CD14-positive monocyte (primary cell): ENCODE data around the gene ME3. TPM values are rescaled to one million over a fixed set of nuclear protein-coding genes. Genes with fewer than 3 reads are reported as not detected.

Experiments used
- DNase-seq, 3 donors: peaks; one replicate each; pipeline ENCODE4 v3.0.0-alpha.2; 2011 to 2022
- H2AFZ ChIP-seq: 2 replicates; pipeline ENCODE4 v1.6.0; 2012; ENCODE audit warnings: mild to moderate bottlenecking, low read depth, low read length, inconsistent platforms; ENCODE audit not compliant: insufficient read depth, poor library complexity, severe bottlenecking
- H3K27ac ChIP-seq, 2 donors: 1 replicate in 1 of 2; 2 replicates in 1 of 2; pipeline ENCODE4 v1.5.1; 2012 to 2013; ENCODE audit warnings: low read length in 2 of 2, control low read depth in 1 of 2, inconsistent platforms in 1 of 2, low read depth in 1 of 2, mild to moderate bottlenecking in 1 of 2
- H3K27me3 ChIP-seq, 2 donors: one replicate each; pipeline versions ENCODE4 v1.6.0 to v1.6.1; 2011 to 2013; ENCODE audit warnings: low read length in 2 of 2; ENCODE audit not compliant: control insufficient read depth in 2 of 2, insufficient read depth in 2 of 2
- H3K36me3 ChIP-seq, 2 donors: replicated peaks in 1 of 2; 1 replicate in 1 of 2; 2 replicates in 1 of 2; pipeline versions ENCODE4 v1.5.1 to v1.6.1; 2012 to 2013; ENCODE audit warnings: low read length in 2 of 2, control low read depth in 1 of 2, inconsistent platforms in 1 of 2, mild to moderate bottlenecking in 1 of 2; ENCODE audit not compliant: insufficient read depth in 2 of 2, control insufficient read depth in 1 of 2
- H3K4me1 ChIP-seq, 2 donors: 1 replicate in 1 of 2; 2 replicates in 1 of 2; pipeline versions ENCODE4 v1.5.1 to v1.6.1; 2012 to 2013; ENCODE audit warnings: low read length in 2 of 2, control low read depth in 1 of 2, inconsistent platforms in 1 of 2, mild to moderate bottlenecking in 1 of 2, moderate library complexity in 1 of 2; ENCODE audit not compliant: insufficient read depth in 2 of 2, control insufficient read depth in 1 of 2
- H3K4me2 ChIP-seq: replicated peaks from 2 replicates; pipeline ENCODE3; 2012; ENCODE audit warnings: low read length, moderate library complexity, mild to moderate bottlenecking; ENCODE audit not compliant: poor library complexity, severe bottlenecking; ENCODE audit errors: extremely low read depth
- H3K4me3 ChIP-seq, 3 experiments: fragments of 200-600 bp in 1 of 3; sonication (generic) in 1 of 3; replicated peaks in 1 of 3; 1 replicate in 2 of 3; 2 replicates in 1 of 3; pipeline ENCODE4 v1.5.1; 2011 to 2013; ENCODE audit warnings: low read length in 3 of 3, mild to moderate bottlenecking in 3 of 3, control low read depth in 2 of 3, low read depth in 2 of 3, inconsistent platforms in 1 of 3, moderate library complexity in 1 of 3
- H3K79me2 ChIP-seq: 2 replicates; pipeline ENCODE4 v1.6.0; 2012; ENCODE audit warnings: mild to moderate bottlenecking, control low read depth, inconsistent platforms, low read length, moderate library complexity; ENCODE audit not compliant: insufficient read depth
- H3K9ac ChIP-seq: 2 replicates; pipeline ENCODE4 v1.6.0; 2017; ENCODE audit warnings: low read length, mild to moderate bottlenecking; ENCODE audit not compliant: insufficient read depth, poor library complexity, severe bottlenecking
- H3K9me3 ChIP-seq, 2 donors: replicated peaks in 1 of 2; 1 replicate in 1 of 2; 2 replicates in 1 of 2; pipeline versions ENCODE4 v1.5.1 to v1.6.1; 2012 to 2013; ENCODE audit warnings: low read length in 2 of 2, control low read depth in 1 of 2; ENCODE audit not compliant: control insufficient read depth in 1 of 2, insufficient read depth in 1 of 2
- H4K20me1 ChIP-seq: 2 replicates; pipeline ENCODE4 v1.6.0; 2012; ENCODE audit warnings: mild to moderate bottlenecking, low read length, control low read depth, moderate library complexity; ENCODE audit not compliant: insufficient read depth
- H3K27ac Mint-ChIP-seq, 7 donors: one replicate each; pipeline ENCODE4 v1.8.0; 2020; ENCODE audit warnings: mild to moderate bottlenecking in 7 of 7, mixed read lengths in 7 of 7, moderate library complexity in 6 of 7, inconsistent platforms in 2 of 7
- H3K27me3 Mint-ChIP-seq, 3 donors: one replicate each; pipeline ENCODE4 v1.8.0; 2021 to 2022; ENCODE audit warnings: low read depth in 3 of 3, mild to moderate bottlenecking in 3 of 3, mixed read lengths in 3 of 3, moderate library complexity in 3 of 3, inconsistent platforms in 1 of 3
- H3K36me3 Mint-ChIP-seq, 2 donors: one replicate each; pipeline ENCODE4 v1.8.0; 2020; ENCODE audit warnings: mixed read lengths in 2 of 2, inconsistent platforms in 1 of 2, mild to moderate bottlenecking in 1 of 2
- H3K4me1 Mint-ChIP-seq: one replicate; pipeline ENCODE4 v1.8.0; 2020; ENCODE audit warnings: mild to moderate bottlenecking, mixed read lengths
- H3K4me3 Mint-ChIP-seq, 2 donors: one replicate each; pipeline ENCODE4 v1.8.0; 2020; ENCODE audit warnings: mild to moderate bottlenecking in 2 of 2, mixed read lengths in 2 of 2, moderate library complexity in 1 of 2
- H3K9me3 Mint-ChIP-seq, 7 donors: one replicate each; pipeline ENCODE4 v1.8.0; 2020 to 2022; ENCODE audit warnings: mixed read lengths in 7 of 7, mild to moderate bottlenecking in 6 of 7, moderate library complexity in 6 of 7, inconsistent platforms in 2 of 7
- CTCF ChIP-seq: fragments of 200-600 bp; IDR thresholded peaks from one replicate; pipeline ENCODE4 v1.8.0; 2022; ENCODE audit warnings: antibody characterized with exemption, mild to moderate bottlenecking
- WGBS: methylation state at CpG from one replicate; pipeline ENCODE4 v1.1.5; 2013; ENCODE audit warnings: missing lambda C conversion rate; ENCODE audit not compliant: insufficient coverage; 5-methylcytosine and 5-hydroxymethylcytosine counted together
- intact Hi-C, 2 donors: fragments of 100-400 bp; cut with micrococcal nuclease; formaldehyde crosslinking; loops; one replicate each; pipeline versions ENCODE4 v1.15.0 to v1.15.1; 2023
- polyA plus RNA-seq, 3 donors: library from polyadenylated mRNA; depleted of rRNA in 1 of 3; unstranded in 2 of 3; stranded (reverse) in 1 of 3; fragments of 300-500 nt in 2 of 3; fragments of >200 nt in 1 of 3; fragmentation: Illumina TruSeq in 2 of 3; gene quantifications; 1 replicate in 2 of 3; 2 replicates in 1 of 3; pipeline ENCODE4 v1.2.3, GENCODE V29; 2012 to 2021

The ME3 gene
- polyA plus RNA-seq, 3 donors, result 0.31 to 3.0 (median 0.42) TPM

GRCh38 chr11:86713552-86713951 is 41.1 kb upstream of the ME3 start:
- intact Hi-C loops, result no loop called here
- H3K27me3 Mint-ChIP-seq, result no peaks in the 10 kb centered on the region
- no peak for DNase-seq
- H3K27me3 ChIP-seq, result no peaks in the 10 kb centered on the region
- TF ChIP-seq CTCF, result no peak
- H2AFZ ChIP-seq, result no peak overlapping the region
- H3K4me3 ChIP-seq, result no peak overlapping the region
- H3K36me3 ChIP-seq, result no peaks in the 10 kb centered on the region
- H4K20me1 ChIP-seq, result no peaks in the 10 kb centered on the region
- H3K4me2 ChIP-seq, result no peak overlapping the region
- H3K4me1 Mint-ChIP-seq, result no peaks in the 10 kb centered on the region
- H3K9ac ChIP-seq, result no peak overlapping the region
- WGBS, result 100% methylated on average over 5 of the region's 5 CpGs
- no peaks in the 10 kb centered on the region for H3K36me3 Mint-ChIP-seq
- H3K4me1 ChIP-seq, result no peaks in the 10 kb centered on the region
- no peak overlapping the region for H3K27ac ChIP-seq
- H3K9me3 ChIP-seq, result peaks cover 0 to 3% of the 10 kb centered on the region in 2 donors
- peaks cover 0 to 21% (median 6%) of the 10 kb centered on the region in 7 donors for H3K9me3 Mint-ChIP-seq
- H3K4me3 Mint-ChIP-seq, result no peak overlapping the region
- H3K27ac Mint-ChIP-seq, result no peak overlapping the region
- H3K79me2 ChIP-seq, result no peaks in the 10 kb centered on the region

- Histone ChIP-seq H3K9ac (no peak overlapping the region), H3K79me2 (no peaks in the 10 kb centered on the region), H3K4me1 (no peaks in the 10 kb centered on the region), H3K4me2 (no peak overlapping the region), H3K9me3 (peaks cover 0 to 3% of the 10 kb centered on the region in 2 donors), H3K36me3 (no peaks in the 10 kb centered on the region), H3K27ac (no peak overlapping the region), H3K4me3 (no peak overlapping the region), H2AFZ (no peak overlapping the region), H3K27me3 (no peaks in the 10 kb centered on the region), H4K20me1 (no peaks in the 10 kb centered on the region)
- intact Hi-C loops, result no loop called here
- Mint-ChIP-seq H3K27ac (no peak overlapping the region), H3K27me3 (no peaks in the 10 kb centered on the region), H3K4me3 (no peak overlapping the region), H3K9me3 (peaks cover 2 to 17% (median 6%) of the 10 kb centered on the region in 7 donors), H3K4me1 (no peaks in the 10 kb centered on the region), H3K36me3 (no peaks in the 10 kb centered on the region)
- TF ChIP-seq CTCF, result no peak
- DNase-seq, result no peak
Observed at GRCh38 chr11:86710936-86711335, 38.5 kb upstream of the ME3 start.
